Measurements from ENCODE around the gene SRD5A1. TPM values are rescaled to one million over a fixed set of nuclear protein-coding genes. Genes with fewer than 3 reads are reported as not detected.

SRD5A1 gene
- total RNA-seq, 1 experiment from 2014 or later: 52.3 TPM

DNA sequence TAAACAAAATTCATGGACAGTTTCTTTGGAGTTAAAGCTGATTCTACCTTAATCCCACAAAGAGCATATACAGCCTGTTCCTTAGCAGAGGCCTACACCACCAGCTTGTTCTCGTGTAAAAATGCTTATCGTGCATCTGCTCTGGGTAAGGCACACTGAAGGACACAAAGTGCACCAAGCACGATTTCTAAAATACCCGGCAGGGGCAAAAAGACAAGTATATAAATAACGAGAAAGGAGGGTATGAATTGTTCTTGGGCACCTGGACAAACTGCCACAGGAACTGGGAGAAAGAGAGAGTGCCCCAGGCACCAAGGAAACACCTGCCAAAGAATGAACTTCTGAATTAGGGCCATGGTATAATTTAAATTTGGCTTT is 25.7 kb upstream of the SRD5A1 start:
- intact Hi-C loops (cut with micrococcal nuclease; ENCODE audit: unreplicated experiment): no loop called here
- no peaks in the 10 kb centered on the region for H3K4me1 ChIP-seq (replicated peaks; ENCODE audit: insufficient read depth)
- H3K9me2 ChIP-seq (ENCODE audit: insufficient read depth): no peaks in the 10 kb centered on the region
- peaks cover 58% of the 10 kb centered on the region for H4K20me1 ChIP-seq (ENCODE audit: insufficient read depth)
- no TSS peak for BruUV-seq (replicated peaks)
- 0 out of 2 replicates have a peak, but pooled peaks cover 2% of the 10 kb centered on the region for H3K79me2 ChIP-seq (ENCODE audit: low read depth)
- H3K36me3 ChIP-seq (ENCODE audit: low read depth): peaks cover 79% of the 10 kb centered on the region
- H3K27ac ChIP-seq: no peak overlapping the region
- no peaks in the 10 kb centered on the region for H3K27me3 ChIP-seq (ENCODE audit: insufficient read depth, low read depth)
- H2AFZ ChIP-seq: no peak overlapping the region
- no peak overlapping the region for H3K4me2 ChIP-seq
- TF ChIP-seq, protein P1, sequence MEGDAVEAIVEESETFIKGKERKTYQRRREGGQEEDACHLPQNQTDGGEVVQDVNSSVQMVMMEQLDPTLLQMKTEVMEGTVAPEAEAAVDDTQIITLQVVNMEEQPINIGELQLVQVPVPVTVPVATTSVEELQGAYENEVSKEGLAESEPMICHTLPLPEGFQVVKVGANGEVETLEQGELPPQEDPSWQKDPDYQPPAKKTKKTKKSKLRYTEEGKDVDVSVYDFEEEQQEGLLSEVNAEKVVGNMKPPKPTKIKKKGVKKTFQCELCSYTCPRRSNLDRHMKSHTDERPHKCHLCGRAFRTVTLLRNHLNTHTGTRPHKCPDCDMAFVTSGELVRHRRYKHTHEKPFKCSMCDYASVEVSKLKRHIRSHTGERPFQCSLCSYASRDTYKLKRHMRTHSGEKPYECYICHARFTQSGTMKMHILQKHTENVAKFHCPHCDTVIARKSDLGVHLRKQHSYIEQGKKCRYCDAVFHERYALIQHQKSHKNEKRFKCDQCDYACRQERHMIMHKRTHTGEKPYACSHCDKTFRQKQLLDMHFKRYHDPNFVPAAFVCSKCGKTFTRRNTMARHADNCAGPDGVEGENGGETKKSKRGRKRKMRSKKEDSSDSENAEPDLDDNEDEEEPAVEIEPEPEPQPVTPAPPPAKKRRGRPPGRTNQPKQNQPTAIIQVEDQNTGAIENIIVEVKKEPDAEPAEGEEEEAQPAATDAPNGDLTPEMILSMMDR (conservative IDR thresholded peaks at IDR 0.05): no peak
- no peak for TF ChIP-seq EZH2 (IDR thresholded peaks at IDR 0.05; ENCODE audit: low read depth)
- peaks cover 6% of the 10 kb centered on the region; the same call in 1 of the 2 replicates for H3F3A ChIP-seq (ENCODE audit: insufficient read depth, low read depth)
- POLR2A ChIA-PET (ENCODE audit: unreplicated experiment): no interaction called here
- DNase-seq: no peak
- CTCF ChIA-PET: no interaction called here
- H3K9me3 ChIP-seq (ENCODE audit: insufficient read depth, low read depth): no peaks in the 10 kb centered on the region
- H3K4me3 ChIP-seq: no peak overlapping the region

DNA sequence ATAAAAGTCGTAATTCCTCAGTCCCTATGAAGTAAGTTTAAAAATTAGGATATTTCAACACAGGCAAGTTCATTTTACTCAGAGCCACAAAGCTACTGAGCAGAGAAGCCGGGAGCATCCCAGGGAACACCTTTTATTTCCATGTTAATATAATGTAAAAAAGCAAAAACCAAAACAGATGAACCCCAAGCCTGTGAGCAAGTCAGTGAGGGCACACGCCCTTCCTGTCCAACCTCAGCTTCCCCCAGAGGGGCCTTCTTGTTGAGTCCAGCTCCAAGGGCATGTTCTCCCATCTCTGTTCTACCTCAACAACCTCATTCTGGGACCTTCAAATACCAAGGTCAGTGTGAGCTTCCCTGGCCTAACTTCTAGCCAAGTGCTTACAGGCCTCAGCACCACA is 25.2 kb upstream of the SRD5A1 start:
- Histone ChIP-seq H3K9me3 (ENCODE audit: insufficient read depth, low read depth) (no peaks in the 10 kb centered on the region), H3K36me3 (ENCODE audit: low read depth) (peaks cover 79% of the 10 kb centered on the region), H3K9me2 (ENCODE audit: insufficient read depth) (no peaks in the 10 kb centered on the region), H4K20me1 (ENCODE audit: insufficient read depth) (peaks cover 58% of the 10 kb centered on the region), H3K79me2 (ENCODE audit: low read depth) (peaks cover 6% of the 10 kb centered on the region), H3K4me1 (replicated peaks; ENCODE audit: insufficient read depth) (no peaks in the 10 kb centered on the region), H3K4me3 (no peak overlapping the region), H3K27me3 (ENCODE audit: insufficient read depth, low read depth) (no peaks in the 10 kb centered on the region), H3F3A (ENCODE audit: insufficient read depth, low read depth) (peaks cover 6% of the 10 kb centered on the region; the same call in 1 of the 2 replicates), H3K4me2 (no peak overlapping the region), H2AFZ (no peak overlapping the region), H3K27ac (no peak overlapping the region)
- BruUV-seq (replicated peaks): no TSS peak
- intact Hi-C loops (cut with micrococcal nuclease; ENCODE audit: unreplicated experiment): no loop called here
- ChIA-PET CTCF (no interaction called here), POLR2A (ENCODE audit: unreplicated experiment) (no interaction called here)
- TF ChIP-seq, protein P1 (conservative IDR thresholded peaks at IDR 0.05): no peak
- no peak for TF ChIP-seq EZH2 (IDR thresholded peaks at IDR 0.05; ENCODE audit: low read depth)
- no peak for DNase-seq

DNA sequence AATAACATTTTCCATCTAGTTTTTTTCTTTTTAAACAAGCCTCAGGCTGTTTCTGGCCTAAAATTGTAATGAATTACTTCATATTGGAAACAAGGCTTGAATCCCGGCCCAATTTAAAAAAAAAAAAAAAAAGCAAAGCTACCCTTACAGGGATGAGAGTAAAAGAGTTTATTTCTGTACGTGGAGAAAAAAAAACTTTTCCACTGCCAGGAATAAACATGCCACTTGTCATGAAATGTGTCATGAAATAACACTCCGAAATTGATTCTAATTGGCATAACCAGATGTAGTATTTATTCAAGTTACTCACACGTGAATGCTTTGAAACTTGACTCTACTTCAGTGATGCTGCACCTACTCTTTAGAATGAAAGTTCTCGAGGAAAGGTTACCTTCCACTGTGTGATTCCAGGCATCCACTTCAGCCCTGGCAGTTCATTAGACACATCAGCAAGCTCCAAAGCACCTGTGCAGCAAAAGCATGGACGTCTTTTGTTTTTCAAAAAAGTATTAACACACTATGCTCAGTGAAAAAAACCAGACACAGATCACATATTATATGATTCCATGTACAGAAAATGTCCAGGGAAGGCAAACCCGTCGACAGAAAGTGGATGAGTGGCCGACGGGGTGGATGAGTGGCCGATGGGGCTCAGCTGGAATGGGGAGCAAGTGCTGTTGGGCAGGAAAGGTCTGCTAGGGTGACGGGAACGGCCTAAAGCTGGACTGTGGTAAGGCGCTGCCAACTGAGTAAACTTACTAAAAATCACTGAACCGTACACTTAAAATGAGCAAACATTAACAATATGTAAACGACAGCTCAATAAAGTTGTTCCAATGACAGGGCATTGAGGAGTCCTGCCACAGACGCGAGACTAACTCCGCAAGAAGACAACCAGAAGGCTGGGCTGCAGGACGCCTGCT is 21.6 kb upstream of the SRD5A1 start:
- H3K27ac ChIP-seq: no peak overlapping the region
- H3K9me2 ChIP-seq (ENCODE audit: insufficient read depth): no peaks in the 10 kb centered on the region
- no TSS peak for BruUV-seq (replicated peaks)
- DNase-seq: no peak
- H3K27me3 ChIP-seq (ENCODE audit: insufficient read depth, low read depth): no peaks in the 10 kb centered on the region
- ChIA-PET POLR2A (ENCODE audit: unreplicated experiment) (no interaction called here), CTCF (no interaction called here)
- H4K20me1 ChIP-seq (ENCODE audit: insufficient read depth): peaks cover 91% of the 10 kb centered on the region
- no peak for TF ChIP-seq EZH2 (IDR thresholded peaks at IDR 0.05; ENCODE audit: low read depth)
- TF ChIP-seq, protein P1 (conservative IDR thresholded peaks at IDR 0.05): no peak
- H2AFZ ChIP-seq: no peak overlapping the region
- peaks cover 81% of the 10 kb centered on the region for H3K36me3 ChIP-seq (ENCODE audit: low read depth)
- H3K4me1 ChIP-seq (replicated peaks; ENCODE audit: insufficient read depth): no peaks in the 10 kb centered on the region
- no peak overlapping the region for H3K4me3 ChIP-seq
- H3K9me3 ChIP-seq (ENCODE audit: insufficient read depth, low read depth): no peaks in the 10 kb centered on the region
- intact Hi-C loops (cut with micrococcal nuclease; ENCODE audit: unreplicated experiment): no loop called here
- no peak overlapping the region for H3K4me2 ChIP-seq
- peaks cover 39% of the 10 kb centered on the region for H3K79me2 ChIP-seq (ENCODE audit: low read depth)
- peaks cover 6% of the 10 kb centered on the region; the same call in 1 of the 2 replicates for H3F3A ChIP-seq (ENCODE audit: insufficient read depth, low read depth)
